ENCODE measurements around the gene ID3.
"Not testable (repeated sequence)": the region's sequence is repeated elsewhere in the genome, so short reads cannot be mapped to it uniquely, and the experiment has no call there.

The ID3 gene

DNA sequence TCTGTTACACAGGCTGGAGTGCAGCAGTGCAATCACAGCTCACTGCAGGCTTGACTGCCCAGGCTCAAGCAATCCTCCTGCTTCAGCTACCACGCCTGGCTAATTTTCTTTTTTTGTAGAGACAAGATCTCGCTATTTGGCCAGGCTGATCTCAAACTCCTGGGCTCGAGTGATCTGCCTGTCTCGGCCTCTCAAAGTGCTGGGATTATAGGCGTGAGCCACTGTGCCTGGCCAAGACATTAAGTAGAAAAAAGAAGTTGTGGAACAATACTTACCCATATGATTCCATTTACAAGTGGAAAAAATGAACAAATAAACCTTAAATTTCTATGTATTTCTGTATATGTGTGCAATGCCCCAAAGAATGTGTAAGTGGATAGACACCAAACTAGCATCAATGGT is 30.3 kb upstream of the ID3 start:
- H3K27me3 ChIP-seq: no peaks in the 10 kb centered on the region
- no peaks in the 10 kb centered on the region for H4K20me1 ChIP-seq
- H3K36me3 ChIP-seq: no peaks in the 10 kb centered on the region
- TF ChIP-seq Cebpa-rat (IDR thresholded peaks at IDR 0.05): no peak
- H3K4me2 ChIP-seq: peak overlapping the region; percentile 84
- no peak overlapping the region for H3K9ac ChIP-seq
- H3K4me3 ChIP-seq: no peak overlapping the region
- H3K27ac ChIP-seq: peak overlapping the region; percentile 95
- peaks cover 77% of the 10 kb centered on the region for H3K4me1 ChIP-seq
- H3K9me3 ChIP-seq: no peaks in the 10 kb centered on the region

- Histone ChIP-seq H3K27ac (peak overlapping the region; percentile 95), H3K4me3 (no peak overlapping the region), H3K4me2 (peak overlapping the region; percentile 84), H4K20me1 (no peaks in the 10 kb centered on the region), H3K9ac (0 out of 2 replicates have a peak overlapping the region, but pooled peaks have one; percentile 5), H3K4me1 (peaks cover 70% of the 10 kb centered on the region), H3K36me3 (no peaks in the 10 kb centered on the region), H3K9me3 (no peaks in the 10 kb centered on the region), H3K27me3 (no peaks in the 10 kb centered on the region)
- TF ChIP-seq Cebpa-rat (IDR thresholded peaks at IDR 0.05): no peak
Measured at GRCh38 chr1:23588749-23589548, 29.6 kb upstream of the ID3 start.

DNA sequence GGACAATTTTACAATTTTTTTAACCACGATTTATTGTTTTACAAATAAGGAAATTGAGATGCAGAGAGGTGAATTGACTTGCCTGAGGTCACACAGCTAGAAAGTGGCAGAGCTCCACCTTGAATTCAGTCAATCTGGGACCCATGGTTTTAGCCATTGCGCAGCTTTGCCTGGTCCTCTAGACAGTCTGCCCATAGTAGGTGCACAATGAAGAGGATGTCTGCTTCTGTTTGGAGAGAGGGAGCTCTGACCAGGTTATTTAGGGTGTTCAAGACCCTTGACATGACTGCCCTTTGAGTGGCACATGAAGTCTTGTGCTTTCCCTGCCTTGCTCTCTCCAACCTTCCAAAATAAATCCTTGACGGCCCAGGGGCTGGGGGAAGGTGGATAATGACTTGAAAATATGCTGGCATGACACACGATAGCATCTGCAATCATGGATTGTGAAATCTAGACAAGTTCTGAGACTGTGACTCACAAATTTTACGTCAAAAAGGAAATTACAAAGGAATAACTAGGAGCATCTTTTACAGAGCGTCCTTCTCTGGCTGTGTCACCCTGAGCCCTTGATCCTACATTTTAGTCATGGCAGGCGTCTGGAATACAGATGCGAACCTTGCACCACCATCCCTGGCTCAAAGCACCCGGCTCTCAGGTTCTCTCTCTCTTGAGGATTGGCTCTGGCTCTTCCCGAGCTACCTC is 26.2 kb upstream of the ID3 start:
- Histone ChIP-seq H3K4me1 (peaks cover 69% of the 10 kb centered on the region), H3K4me2 (no peak overlapping the region), H4K20me1 (no peaks in the 10 kb centered on the region), H3K4me3 (no peak overlapping the region), H3K27ac (no peak overlapping the region), H3K9me3 (no peaks in the 10 kb centered on the region), H3K36me3 (no peaks in the 10 kb centered on the region), H3K9ac (no peak overlapping the region), H3K27me3 (no peaks in the 10 kb centered on the region)
- TF ChIP-seq Cebpa-rat (IDR thresholded peaks at IDR 0.05): no peak

- not testable (repeated sequence) for H3K9me3 ChIP-seq, H3K27me3 ChIP-seq, H3K9ac ChIP-seq, H3K36me3 ChIP-seq, H4K20me1 ChIP-seq, H3K27ac ChIP-seq, H3K4me3 ChIP-seq, H3K4me2 ChIP-seq
- H3K4me1 ChIP-seq: peaks cover 69% of the 10 kb centered on the region
Measured at GRCh38 chr1:23583727-23584126, 24.4 kb upstream of the ID3 start.

DNA sequence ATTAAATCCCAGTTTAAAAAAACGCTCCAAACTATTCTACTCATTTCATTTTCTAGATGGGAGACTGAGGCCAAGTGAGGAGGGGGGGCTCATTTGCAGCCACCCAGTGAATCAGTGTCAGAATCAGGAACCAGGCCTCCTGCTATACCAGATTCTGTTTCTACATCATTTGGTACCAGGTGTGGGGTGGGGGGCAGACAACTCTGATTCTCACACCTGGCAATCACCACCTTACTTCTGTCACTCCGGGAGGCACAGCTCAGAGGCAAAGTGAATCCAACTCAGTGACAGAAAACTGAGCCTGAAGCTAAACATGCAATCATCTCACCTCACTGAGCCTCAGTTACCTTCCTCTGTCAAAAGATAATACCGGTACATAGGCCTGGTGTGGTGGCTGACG is 23.5 kb upstream of the ID3 start:
- no peaks in the 10 kb centered on the region for H3K27me3 ChIP-seq
- no peaks in the 10 kb centered on the region for H3K9me3 ChIP-seq
- H3K4me3 ChIP-seq: no peak overlapping the region
- H3K4me2 ChIP-seq: 0 out of 2 replicates have a peak overlapping the region, but pooled peaks have one; percentile 10
- H3K36me3 ChIP-seq: no peaks in the 10 kb centered on the region
- no peak overlapping the region for H3K9ac ChIP-seq
- peak overlapping the region; percentile 16; the same call in 1 of the 2 replicates for H3K27ac ChIP-seq
- no peaks in the 10 kb centered on the region for H4K20me1 ChIP-seq
- no peak for TF ChIP-seq Cebpa-rat (IDR thresholded peaks at IDR 0.05)
- peaks cover 69% of the 10 kb centered on the region for H3K4me1 ChIP-seq

DNA sequence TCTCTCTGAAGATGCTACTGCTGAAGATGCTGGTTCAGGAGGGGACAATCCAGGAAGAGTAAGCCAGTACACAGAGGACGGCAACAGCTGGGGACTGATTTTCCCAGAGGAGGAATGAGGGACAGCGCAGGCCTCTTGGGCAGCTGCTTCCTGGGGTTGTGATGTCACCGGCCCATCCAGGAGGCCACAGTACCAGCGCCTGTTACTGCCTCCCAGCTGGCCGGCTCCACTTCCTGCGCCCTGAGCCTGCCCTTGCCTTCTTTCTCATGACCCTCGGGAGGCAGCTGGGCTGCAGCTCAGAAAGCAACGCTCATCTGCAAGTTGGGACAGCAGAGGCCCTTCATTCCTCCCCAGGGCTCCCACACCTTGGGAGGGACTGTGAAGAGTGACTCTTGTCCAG is 21.9 kb upstream of the ID3 start:
- Histone ChIP-seq H3K9ac (peak overlapping the region; percentile 50), H3K4me1 (peaks cover 76% of the 10 kb centered on the region), H3K4me2 (peak overlapping the region; percentile 75), H3K9me3 (no peaks in the 10 kb centered on the region), H3K27ac (peak overlapping the region; percentile 83), H3K36me3 (no peaks in the 10 kb centered on the region), H3K27me3 (no peaks in the 10 kb centered on the region), H4K20me1 (no peaks in the 10 kb centered on the region), H3K4me3 (no peak overlapping the region)
- no peak for TF ChIP-seq Cebpa-rat (IDR thresholded peaks at IDR 0.05)

GRCh38 chr1:23578997-23579363 is 19.7 kb upstream of the ID3 start:
- Histone ChIP-seq H3K4me2 (peak overlapping the region; percentile 75), H3K4me1 (peaks cover 99% of the 10 kb centered on the region), H3K36me3 (no peaks in the 10 kb centered on the region)

DNA sequence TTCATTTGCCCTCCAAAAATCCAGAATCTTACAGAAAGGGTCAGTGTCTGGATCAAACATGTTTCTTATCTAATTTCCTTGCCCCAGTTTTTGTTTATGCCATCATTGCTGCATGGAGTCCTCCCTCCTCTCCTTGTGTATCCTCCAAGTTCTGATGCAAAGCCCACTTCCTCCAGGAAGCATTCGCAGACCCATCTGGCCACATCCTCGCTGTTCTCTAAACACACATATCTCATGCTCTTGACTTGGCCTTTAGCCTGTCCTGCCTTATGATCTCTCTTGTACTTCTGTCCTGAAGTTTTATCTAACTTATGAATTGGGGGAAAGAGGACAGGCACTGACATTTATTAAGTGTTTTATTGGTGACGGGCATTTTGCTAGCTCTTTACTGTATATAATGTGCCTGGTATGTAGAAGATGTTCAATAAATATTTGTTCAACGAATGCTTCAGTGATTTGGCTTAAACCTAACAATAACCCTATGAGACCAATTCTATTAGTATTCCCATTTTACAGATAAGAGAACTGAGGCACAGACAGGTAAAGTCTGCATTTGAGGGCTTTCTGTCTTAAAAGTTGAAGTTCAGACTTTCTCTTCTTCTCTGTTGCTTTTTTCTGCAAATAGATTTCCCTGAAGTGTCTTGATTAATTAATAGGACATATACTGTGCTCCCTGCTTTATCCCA is 19.2 kb upstream of the ID3 start:
- Histone ChIP-seq H3K9ac (peak overlapping the region; percentile 66), H4K20me1 (no peaks in the 10 kb centered on the region), H3K36me3 (no peaks in the 10 kb centered on the region), H3K9me3 (no peaks in the 10 kb centered on the region), H3K4me2 (peak overlapping the region; percentile 75), H3K27me3 (no peaks in the 10 kb centered on the region), H3K27ac (peak overlapping the region; percentile 80), H3K4me3 (peak overlapping the region; percentile 24; the same call in 1 of the 2 replicates), H3K4me1 (peaks cover 100% of the 10 kb centered on the region)
- no peak for TF ChIP-seq Cebpa-rat (IDR thresholded peaks at IDR 0.05)

More at GRCh38 chr1:23578997-23579363, 19.7 kb upstream of the ID3 start:
- no peak for TF ChIP-seq Cebpa-rat (IDR thresholded peaks at IDR 0.05)
- H3K9me3 ChIP-seq: no peaks in the 10 kb centered on the region
- no peaks in the 10 kb centered on the region for H4K20me1 ChIP-seq
- H3K9ac ChIP-seq: no peak overlapping the region
- H3K4me3 ChIP-seq: no peak overlapping the region
- peak overlapping the region; percentile 80; the same call in 1 of the 2 replicates for H3K27ac ChIP-seq
- no peaks in the 10 kb centered on the region for H3K27me3 ChIP-seq

GRCh38 chr1:23577056-23578004 is 18.0 kb upstream of the ID3 start:
- Histone ChIP-seq H3K27ac (peak overlapping the region; percentile 80), H4K20me1 (no peaks in the 10 kb centered on the region), H3K9ac (peak overlapping the region; percentile 66), H3K36me3 (no peaks in the 10 kb centered on the region), H3K4me2 (peak overlapping the region; percentile 75), H3K4me3 (peak overlapping the region; percentile 24), H3K27me3 (no peaks in the 10 kb centered on the region), H3K9me3 (no peaks in the 10 kb centered on the region), H3K4me1 (peaks cover 99% of the 10 kb centered on the region)
- no peak for TF ChIP-seq Cebpa-rat (IDR thresholded peaks at IDR 0.05)
